Cardiac fibroblast (primary cell): Measurements from ENCODE around the gene TGM1.
"Not testable (repeated sequence)": the region's sequence is repeated elsewhere in the genome, so short reads cannot be mapped to it uniquely, and the experiment has no call there.

ENCODE experiments used
- DNase-seq, 2 donors: peaks; one replicate each; pipeline versions ENCODE4 v3.0.0 to v3.0.0-alpha.2; 2010; ENCODE audit warnings: low read depth in 2 of 2
- H3K4me3 ChIP-seq, 2 donors: replicated peaks in 1 of 2; 1 replicate in 1 of 2; 2 replicates in 1 of 2; pipeline ENCODE4 v1.5.1; 2011; ENCODE audit warnings: low read depth in 2 of 2, low read length in 2 of 2, mild to moderate bottlenecking in 2 of 2, moderate library complexity in 1 of 2
- CTCF ChIP-seq: IDR thresholded peaks from one replicate; pipeline ENCODE4 v1.5.1; 2011; ENCODE audit warnings: low read depth, mild to moderate bottlenecking, low read length, inconsistent platforms

TGM1 gene

DNA sequence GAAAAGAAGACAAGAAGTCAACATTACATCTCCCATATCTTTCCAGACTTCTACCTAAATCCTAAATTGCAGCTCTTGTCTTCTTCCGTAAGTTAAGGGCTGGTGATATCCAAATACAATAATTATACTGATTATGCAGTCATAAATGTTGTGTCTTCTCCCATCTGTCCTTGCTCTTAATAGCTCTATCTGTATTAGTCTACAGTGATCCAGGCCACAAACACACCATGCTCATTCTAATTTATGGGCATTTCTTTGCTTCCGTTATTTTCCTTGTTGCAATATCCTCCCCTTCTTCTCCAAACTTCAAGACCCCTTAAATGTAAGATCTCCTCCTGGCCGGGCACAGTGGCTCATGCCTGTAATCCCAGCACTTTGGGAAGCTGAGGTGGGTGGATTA is 43.5 kb downstream of the TGM1 start:
- TF ChIP-seq CTCF = no peak
- no peak overlapping the region for H3K4me3 ChIP-seq
- DNase-seq = no peak

DNA sequence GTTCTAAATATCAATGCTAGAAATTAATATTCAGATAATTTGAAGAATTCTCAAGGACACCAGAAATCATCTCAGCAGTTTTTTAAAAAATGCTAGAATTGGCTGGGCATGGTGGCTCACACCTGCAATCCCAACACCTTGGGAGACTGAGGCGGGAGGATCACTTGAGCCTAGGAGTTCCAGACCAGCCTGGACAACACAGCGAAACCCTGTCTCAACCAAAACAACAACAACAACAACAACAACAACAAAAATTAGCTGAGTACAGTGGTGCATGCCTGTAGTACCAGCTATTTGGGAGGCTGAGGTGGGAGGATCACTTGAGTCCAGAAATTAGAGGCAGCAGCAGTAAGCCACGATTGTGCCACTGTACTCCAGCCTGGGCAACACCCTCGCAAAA is 43.9 kb downstream of the TGM1 start:
- no peak for DNase-seq
- TF ChIP-seq CTCF = no peak
- no peak overlapping the region for H3K4me3 ChIP-seq

DNA sequence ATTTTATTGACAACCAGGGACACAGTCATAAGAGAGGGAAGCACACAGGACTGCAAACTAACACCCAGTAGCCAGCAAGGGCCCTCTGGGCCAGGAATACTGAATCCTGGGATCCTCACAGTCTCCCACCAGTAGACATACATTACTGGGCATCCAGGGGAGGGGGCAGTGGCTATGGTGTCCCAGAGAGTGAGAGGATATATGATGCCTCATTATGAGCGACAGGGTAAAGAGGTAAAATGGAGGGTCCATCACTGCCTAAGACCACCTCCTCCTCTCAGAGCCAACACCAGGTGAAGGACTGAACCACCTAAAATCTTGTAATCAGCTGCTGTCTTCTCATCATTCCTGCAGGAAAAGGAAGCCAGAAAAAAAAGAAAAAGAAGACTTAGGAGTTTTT is 46.1 kb downstream of the TGM1 start:
- H3K4me3 ChIP-seq, DNase-seq: not testable (repeated sequence)

- H3K4me3 ChIP-seq = peak overlapping the region; percentile 75
- no peak for DNase-seq
- no peak for TF ChIP-seq CTCF
Observed at GRCh38 chr14:24216345-24216699, 46.7 kb downstream of the TGM1 start.

DNA sequence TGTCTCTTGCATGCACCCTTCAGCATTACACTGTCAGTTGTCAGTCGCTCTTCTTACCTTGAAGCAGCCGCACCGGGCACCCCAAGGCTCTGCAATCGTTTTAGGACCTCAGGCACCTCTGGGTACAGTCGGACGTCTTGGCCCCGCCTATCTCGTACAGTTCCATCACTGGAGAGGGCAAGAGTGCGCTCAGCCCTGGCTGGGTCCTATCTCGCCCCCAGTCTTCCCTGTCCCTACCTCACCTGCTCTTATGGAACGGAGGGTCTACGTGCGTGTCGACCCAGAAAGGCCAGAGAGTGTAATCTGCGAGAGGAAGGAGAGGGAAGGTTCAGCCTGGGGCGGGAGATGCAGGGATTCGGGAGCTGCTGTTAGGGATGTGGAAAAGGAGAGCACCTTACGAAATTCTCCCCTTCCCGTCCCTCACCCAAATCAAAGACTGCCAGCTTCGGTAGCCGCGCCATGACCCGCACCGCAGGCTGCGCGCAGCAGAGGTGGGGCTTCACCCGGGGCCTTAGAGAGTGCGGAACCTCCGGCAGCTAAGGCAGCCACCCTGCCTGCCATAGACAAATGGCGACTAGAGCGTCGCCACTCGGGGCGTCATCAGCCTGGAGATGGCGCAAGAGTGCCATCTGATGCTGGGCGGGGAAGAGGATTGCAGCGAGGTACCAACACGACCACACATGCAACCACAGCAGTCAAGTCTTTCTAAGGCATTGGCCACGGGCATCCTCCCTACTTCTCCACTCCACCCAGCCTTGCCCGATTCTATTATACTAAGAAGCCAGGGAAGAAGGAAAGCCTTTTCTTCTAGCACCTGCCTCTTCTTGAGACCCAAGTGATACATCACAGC is 47.3 kb downstream of the TGM1 start, which contains the start of gene MDP1:
MDP1 (minus strand) TSS at position 572 of the 850 bp plus-strand sequence; CDS start at position 461, 111 bp downstream.
- H3K4me3 ChIP-seq = peak within 1 kb of the TSS; percentile 75
- peak; percentile 84 to 89 for DNase-seq
- TF ChIP-seq CTCF = peak; percentile 25

- DNase-seq = no peak
- TF ChIP-seq CTCF = no peak
- H3K4me3 ChIP-seq = peak overlapping the region in 1 of 2 donors; percentile 81
Observed at GRCh38 chr14:24213866-24214662, 48.9 kb downstream of the TGM1 start.
